GM19463 (cell line): ENCODE data around the gene STX16.

Experiments
- ATAC-seq: cut with Tn5 transposase; IDR thresholded peaks from one replicate; pipeline ENCODE4 v1.9.1; 2021; ENCODE audit warnings: mild to moderate bottlenecking, moderate library complexity; ENCODE audit not compliant: unreplicated experiment

STX16 gene

DNA sequence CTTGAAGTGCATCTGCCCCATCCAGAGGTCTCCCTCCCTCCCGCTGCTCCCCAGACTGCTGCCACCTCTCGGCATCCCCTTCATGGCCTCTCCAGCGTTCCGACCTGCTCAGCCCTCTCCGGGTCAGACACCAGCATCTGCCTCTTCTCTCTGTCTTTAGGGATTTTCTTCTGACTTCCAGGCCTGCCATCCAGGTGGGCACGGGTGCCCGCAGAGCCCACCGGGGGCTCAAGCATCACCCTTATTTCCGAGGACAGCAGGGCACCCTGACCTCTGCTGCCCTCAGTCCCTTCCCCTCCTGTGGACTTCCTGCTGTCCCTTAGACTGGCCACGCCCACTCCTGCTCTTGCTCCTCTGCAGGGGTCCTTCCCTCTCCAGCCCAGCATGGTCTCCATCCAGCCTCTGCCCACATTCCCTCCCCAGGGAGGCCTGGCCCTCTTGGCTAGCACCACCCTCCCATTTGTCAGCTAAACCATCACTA lies 44.9 kb downstream of the STX16 start:
- no peak for ATAC-seq

DNA sequence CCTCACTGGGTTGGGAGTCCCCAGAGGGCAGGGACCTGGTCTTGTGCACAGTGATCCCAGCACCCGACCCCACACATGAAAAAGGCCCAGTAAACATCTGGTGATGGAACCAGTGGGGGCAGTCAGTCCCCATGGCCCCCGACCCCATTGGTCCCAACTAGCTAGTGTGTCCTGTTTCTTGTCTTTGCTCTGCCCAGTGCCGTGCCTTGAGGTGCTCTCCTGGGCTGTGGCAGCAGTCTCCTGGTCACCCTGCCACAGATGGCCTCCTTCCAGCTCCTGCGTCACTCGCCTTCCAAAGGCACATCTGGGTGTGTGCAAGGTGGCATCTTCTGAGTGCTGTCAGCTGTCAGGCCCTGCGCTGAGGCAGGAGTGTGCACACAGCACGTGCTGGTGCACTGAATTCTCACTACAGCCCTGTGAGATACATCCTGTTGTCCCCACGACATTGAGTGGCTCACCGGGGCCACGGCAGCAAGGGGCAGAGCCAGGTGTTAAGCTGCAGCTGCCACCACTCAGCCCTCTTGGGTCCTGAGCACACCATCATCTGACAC lies 45.4 kb downstream of the STX16 start:
- ATAC-seq, result no peak

DNA sequence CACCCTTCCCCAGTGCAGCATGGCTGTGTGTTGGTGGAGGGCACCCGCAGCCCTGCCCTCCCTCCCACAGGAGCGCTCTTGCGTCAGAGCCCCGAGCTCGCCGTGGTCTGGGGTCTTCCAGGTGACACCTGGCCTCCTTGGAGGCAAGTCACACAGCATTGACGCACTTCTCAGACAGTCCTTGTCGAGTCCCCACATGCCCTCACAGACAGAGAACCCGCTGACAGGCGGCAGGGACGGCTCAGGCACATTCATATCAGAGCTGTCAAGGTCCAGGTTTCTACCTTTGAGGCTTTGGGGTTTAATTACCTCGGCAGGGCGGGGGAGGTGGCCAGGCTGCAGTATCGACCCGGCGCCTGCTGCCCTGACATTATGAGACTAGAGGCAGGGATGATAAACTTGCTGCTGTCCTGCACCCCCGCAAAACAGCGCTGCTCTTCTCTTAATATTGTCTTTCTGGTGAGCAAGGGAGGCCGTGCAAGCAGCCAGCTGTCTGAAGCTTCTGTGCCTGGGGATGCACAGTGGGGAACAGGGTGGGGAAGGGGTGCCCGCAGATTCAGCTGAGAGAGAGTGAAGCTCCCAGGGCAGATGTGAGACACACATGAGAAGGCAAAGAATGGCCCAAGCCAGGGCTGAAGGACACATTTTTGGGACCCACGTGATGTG lies 46.3 kb downstream of the STX16 start:
- ATAC-seq, result no peak

DNA sequence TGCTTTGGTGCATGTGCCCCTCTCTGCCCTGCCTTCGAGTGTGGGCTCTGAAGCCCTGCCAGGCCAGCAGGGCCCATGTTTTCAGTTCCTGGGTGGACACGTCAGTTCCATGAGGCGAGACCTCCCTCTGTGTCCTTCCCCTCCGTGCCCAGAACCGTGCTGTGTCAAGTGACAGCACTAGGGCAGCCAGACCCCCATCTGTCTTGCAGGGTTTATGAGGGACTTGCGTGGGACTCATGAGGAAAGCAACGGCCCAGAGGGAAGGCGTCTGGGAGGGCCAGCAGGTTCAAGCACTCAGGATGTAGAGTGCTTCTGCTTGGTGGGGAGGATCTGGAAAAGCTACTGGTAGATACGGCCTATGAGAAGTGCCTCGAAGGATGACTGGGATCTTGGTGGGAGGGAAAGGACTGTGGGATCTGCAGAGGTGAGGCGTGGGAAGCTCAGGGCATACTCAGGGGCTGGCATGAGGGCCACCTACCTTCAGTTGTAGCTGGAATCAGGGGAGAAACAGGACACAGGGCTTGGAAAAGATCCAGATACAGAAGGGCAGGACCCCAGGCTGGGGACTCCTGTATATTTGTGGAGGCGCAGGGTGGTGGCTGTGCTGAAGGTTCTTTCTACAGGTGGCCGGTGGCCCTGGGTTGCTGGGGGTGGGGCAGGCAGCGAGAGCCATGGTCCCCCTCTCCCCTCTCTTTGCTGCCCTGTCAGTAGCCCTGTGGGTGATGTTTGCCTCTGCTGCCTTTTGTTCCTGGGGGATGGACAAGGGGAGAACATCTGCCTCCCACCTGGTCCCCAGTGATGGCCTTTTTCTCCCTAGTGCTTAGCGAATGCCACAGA lies 47.0 kb downstream of the STX16 start:
- no peak for ATAC-seq

DNA sequence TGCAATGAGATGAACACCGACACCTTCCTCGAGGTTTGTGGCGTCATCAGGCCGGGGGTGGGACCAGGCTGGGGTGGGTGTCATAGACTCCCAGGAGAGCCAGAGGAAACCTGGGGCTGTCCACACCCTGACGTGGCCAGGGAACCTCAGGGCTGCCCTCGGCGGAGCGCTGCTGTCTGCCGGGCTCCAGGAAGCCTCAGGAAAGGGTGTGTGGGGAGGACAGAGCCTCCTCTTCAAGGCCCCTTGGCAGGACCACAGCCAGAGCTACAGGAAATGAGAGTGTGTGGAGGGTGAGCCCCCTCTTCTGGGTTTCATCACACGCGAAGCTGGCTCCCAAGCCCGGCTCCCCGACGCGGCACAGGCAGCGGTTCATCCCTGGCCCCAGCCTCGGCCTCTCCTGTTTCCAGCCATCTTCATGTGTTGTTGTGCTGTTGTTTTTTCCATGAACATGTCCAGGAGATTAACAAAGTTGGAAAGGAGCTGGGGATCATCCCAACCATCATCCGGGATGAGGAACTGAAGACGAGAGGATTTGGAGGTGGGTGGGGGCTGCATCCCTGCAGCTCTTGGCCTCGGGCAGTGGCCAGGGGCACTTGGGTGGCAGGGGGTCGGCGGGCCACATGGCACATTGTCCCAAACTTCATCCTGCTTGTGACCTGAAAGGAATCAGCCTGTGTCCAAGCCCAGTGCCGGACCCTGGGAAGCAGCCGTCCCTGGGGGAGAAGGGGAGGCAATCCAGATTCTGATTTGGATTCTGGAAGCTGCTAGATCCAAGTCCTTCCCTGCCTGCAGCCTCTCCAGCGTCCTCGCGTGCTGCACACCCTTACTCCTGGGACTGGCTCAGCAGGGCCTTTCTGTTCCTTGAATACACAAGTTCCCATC lies 47.9 kb downstream of the STX16 start:
- no peak for ATAC-seq

DNA sequence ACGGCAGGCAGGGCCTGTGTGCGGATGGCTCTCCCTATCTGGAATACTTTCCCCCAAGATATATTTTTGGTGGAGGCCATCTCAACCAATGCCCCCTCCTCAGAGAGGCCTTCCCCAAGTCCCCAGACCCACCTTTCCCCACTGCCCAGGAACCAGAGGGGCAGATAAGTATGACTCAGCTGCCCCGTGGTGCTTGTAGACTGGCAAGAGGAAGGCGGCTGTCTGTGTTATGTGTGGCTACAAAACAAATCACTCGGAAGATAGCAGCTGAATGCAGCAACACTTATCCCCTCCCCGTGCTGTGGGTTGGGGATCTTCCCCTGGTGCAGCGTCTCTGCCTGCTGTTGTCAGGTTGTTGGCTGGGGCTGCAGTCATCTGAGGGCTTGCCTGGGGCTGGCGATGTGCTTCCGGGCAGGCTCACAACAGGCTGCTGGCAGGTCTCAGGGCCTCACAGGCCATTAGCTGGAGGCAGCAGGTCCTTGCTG lies 48.6 kb downstream of the STX16 start:
- ATAC-seq, result no peak

DNA sequence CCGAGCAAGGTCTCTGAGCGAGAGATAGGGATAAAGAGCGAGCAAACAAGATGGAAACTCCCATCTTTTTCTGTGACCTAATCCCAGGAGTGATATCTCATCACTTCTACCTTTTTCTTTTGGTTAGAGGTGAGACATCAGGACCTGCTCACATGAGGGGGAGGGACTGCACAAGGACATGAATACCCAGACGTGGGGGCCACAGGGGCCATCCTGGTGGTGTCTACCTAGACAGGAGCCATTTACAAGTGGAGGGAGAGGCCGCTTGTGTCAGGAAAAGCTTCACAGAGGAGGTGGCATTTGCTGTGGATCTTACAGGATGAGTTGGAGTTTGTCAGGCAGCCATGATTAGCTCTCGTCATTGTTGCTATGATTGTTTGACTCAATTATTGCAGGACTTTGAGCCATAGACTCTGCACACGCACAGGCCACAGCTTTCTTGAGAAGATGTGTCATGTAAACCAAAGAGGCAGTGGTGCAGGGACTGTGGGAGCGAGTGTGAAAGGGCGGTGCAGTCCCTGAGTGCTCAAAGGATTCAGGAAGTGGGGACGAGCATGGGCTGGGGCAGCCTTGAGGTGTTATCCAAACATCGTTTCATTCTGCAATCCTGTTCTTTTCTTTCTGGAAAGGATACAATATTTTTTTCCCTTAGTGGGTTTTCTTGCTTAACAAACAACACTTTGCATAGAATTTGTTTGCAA lies 49.2 kb downstream of the STX16 start:
- ATAC-seq, result no peak

DNA sequence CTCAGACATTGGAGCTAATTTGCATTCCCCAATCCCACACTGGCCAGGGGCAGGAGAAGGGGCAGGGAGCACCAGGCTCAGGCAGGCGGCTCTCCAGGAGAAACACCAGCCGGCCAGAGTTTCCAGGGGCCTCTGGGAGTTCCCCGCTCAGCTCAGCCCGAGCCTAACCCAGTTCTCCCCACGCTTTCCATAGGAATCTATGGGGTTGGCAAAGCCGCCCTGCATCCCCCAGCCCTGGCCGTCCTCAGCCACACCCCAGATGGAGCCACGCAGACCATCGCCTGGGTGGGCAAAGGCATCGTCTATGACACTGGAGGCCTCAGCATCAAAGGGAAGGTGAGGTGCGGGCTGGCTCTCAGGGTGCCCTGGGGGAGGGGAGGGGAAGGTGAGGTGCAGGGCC lies 49.7 kb downstream of the STX16 start:
- ATAC-seq, result no peak

DNA sequence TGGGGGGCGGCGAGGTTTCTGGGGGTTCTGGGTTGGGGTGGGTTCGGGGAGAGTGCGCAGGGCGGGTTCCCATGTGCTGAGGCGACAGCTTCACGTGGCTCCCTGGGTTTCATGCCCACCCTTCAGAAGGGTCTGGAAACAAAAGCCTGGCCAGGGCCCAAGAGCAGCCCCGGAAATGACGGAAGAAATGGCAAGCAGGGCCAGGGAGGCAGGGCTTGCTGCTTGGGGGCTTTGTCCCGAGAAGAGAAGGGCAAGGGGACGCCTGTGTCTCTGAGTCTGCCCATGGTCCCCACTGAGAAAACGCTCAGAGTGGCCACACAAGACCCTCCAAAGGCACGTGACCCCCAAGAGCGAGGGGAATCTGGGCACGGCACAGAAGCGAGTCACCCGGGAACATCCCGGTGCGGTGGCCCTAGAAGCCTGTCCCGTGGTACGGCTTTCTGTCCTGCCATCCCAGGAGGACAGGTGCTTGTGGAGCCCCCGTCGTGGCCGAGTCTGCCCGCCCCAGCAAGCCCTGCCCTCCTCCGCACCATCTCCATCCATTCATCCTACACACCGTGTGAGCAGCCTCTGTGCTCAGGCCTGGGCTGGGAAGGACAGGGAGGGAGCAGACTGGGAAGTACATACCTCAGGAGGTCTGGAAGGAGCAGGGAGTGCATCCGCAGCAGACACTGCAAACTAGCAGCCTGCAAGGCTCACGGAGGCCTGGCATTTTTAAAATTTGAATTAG lies 50.5 kb downstream of the STX16 start:
- ATAC-seq, result no peak

DNA sequence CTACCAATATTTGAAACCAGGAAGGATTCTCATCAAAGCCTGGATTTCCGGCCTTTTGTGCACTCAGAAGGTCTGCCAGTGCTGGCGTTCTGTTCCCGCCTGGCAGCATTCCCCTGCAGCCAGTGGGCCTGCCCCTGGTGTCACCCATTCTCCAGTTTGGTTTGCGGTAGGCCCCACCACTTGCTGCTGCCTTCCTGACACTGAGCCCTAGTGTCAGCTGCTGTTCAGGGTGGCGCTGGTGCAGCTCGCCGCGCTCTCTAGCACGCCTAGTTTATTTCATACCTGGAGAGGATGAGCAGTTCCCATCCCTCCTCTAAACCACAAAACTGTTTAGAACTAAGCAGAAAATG lies 51.1 kb downstream of the STX16 start:
- ATAC-seq, result no peak

DNA sequence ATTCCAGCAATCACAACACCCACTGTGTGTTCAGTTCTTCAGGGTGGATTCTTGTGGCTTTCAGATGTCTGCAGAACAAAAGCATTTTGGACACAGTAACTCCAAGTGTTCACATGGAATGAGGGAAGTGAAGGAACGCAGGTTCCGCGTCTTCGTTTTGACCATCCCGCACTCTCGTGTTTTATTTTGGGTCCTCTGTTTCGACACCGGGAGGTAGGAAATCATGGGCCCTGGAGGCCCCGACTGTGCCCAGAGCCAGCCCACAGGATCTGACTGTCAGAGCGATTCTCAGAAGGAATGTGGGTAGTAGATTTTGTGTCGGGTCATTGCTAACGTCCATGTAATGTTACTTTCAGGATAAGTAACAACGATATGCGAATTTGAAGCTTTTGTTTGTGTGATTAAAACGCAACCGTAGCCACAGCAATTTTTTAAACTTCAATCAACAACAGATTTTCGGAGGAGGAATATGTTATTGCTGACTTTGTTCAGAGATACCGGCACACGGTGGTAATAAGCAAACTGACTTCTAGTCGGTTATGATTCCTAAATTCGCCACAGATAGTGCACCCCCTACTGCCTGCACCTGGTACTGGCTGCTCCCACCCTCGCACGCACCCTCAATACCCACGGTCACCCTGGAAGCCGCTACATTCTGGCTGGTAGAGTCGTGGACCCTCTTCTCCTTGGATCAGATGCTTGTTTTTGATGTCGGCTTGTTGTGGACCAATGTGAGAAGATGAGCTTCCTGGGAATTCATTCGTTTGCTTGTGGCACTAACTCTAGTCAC lies 52.0 kb downstream of the STX16 start:
- no peak for ATAC-seq

DNA sequence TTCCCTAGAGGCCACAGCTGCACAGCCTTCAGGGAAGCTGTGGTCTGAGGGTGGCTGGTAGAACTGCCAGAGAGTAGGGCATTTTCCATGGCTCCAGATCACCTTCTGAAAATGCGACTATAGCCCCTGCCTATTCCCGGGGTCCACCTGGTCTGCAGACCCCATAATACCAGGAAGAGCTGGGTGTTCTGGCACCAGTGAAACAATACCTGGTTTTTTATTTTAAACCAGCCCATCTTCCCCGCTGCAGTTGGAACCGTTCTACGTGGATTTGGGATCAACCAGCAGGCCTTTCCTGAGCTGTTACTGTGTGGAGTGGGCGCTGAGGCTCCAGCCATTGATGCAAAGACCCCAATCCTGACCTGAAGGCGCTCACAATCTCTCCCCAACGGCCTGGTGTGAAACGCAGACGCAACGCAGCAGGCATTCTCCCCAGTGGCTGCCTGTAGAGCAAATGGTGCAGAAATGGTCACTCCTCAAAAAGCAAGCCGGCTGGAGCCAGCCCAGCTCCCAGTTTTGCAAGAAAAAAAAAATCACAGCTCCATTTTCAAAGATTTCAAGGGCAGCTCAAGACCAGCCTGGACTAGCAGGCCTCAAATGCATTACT lies 52.8 kb downstream of the STX16 start:
- ATAC-seq, result no peak

DNA sequence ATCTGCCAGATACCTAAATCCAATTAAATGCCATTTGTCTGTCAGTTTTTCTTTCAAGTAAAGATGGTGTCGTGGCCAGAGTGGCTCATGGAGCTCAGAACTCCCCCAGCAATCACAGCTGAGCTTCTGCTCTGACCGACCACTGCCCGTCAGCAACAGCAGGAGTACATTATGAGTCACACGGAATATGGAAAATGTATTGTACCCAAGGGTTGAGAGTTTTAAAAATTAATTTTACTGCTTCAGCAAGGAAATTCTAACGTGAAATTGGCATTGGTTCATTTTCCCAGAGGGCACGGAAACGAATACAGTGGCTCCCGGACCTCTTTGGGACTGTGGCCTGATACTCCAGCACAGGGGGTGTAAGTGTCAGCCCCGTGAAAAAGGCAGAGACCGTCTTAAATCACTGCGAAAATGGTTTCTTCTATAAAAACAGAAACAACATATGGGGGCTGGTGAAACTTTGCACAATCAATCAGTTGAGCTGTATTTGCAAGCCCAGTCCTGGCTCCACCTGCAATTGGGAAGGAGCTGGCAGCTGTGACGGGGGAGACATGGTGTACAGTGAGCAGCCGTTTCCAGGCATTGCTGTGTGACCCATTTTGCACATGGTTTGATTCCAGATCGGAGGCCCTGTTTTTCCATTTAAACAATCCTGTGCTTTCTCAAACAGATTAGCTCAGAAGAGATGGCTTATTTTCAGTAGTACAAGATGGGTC lies 54.3 kb downstream of the STX16 start:
- ATAC-seq, result no peak

DNA sequence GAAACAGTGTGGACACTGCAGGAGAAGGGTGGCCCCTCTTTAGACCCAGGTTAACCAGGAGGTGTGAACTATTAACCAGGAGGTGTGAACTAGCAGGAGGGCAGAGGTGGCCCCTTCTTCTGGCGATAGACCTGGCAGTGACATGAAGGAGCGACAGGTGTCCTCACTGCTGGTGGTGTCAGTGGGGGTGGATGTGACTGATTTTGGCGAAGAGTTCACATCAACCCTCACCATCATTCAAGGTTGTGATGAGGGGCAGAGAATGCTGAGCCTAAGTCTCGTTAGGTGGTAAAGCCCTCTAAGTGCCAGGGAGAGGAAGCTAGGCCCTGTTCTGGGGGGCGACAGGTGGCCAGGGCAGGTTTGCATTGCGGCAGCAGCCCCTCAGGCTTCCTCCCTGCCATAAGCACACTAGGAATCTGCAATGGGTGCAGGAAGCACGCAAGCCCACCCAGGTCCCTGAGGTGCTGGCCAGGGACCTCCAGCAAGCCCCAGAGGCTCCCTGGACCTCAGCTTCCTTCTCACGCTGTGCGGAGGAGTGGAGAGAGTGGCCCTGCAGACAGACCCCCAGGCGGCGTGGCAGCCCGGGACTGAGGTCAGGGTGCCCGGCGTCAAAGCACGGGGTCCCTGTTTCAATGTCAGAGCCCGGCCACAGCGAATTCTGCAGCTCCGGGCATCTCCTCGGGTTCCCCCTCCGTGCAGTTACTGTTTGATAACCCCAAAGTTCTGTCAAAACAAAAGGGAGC lies 55.2 kb downstream of the STX16 start:
- ATAC-seq, result no peak

DNA sequence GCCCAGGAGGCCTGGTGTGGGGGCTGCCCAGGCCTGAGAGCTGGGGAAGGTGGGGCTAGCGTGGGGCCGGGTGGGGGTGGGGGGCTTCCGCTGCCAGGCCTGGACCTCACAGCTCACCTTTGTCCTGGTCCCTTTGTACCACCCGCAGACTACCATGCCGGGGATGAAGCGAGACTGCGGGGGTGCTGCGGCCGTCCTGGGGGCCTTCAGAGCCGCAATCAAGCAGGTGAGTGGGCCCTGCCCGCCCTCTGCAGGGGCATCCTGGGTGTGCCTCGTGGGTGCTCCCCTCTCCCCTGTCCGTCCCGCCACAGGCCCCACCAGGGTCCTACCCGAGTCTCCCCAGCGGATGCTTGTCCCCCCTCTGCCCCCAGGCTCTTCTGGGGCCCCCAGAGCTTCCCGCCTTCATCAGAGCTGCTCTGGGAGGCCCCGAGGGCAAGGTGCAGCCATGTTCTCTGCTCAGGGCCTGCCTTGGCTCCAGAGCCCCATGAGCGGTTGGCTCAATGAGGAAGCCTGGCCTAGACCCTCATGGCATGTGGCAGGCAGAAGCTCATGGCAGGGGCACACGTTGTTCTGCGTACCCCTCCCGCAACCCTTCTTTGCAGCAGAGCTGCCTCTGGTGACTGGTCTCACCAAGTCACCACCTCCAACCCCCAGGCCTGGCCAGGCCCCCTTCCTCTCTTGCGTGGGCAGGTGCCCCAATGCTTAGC lies 56.0 kb downstream of the STX16 start:
- no peak for ATAC-seq

DNA sequence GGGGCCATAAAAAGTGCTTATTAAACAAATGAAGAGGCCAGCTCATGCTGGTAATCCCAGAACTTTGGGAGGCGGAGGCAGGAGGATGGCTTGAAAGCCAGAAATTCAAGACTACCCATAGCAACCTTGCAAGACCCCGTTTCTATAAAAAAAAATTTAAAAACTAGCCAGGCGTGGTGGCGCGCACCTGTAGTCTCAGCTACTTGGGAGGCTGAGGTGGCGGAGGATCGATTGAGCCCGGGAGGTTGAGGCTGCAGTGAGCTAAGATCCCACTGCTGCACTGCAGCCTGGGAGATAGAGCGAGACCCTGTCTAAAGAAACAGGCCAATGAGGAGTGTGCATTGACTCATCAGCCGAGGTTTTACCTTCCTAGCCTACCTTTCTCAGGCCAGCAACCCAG lies 56.7 kb downstream of the STX16 start:
- ATAC-seq, result no peak
